Liver (tissue), 9 donors: ENCODE data around the gene AKR1D1. TPM values are rescaled to one million over a fixed set of nuclear protein-coding genes. Genes with fewer than 3 reads are reported as not detected.

ENCODE experiments used
- DNase-seq: peaks from one replicate; pipeline ENCODE4 v3.0.0-alpha.2; 2017; ENCODE audit warnings: low spot score
- H3K27ac ChIP-seq, 2 donors: one replicate each; pipeline ENCODE4 v1.7.0; 2013; ENCODE audit warnings: inconsistent platforms in 2 of 2, low read length in 2 of 2, control low read depth in 1 of 2, low read depth in 1 of 2, mild to moderate bottlenecking in 1 of 2
- H3K27me3 ChIP-seq, 4 donors: one replicate each; pipeline versions ENCODE4 v1.6.1 to v1.7.0; 2013; ENCODE audit warnings: low read length in 3 of 4, inconsistent platforms in 1 of 4, mild to moderate bottlenecking in 1 of 4, moderate library complexity in 1 of 4; ENCODE audit not compliant: control insufficient read depth in 4 of 4, insufficient read depth in 4 of 4
- H3K36me3 ChIP-seq, 4 donors: one replicate each; pipeline versions ENCODE4 v1.6.1 to v1.7.0; 2013; ENCODE audit warnings: low read length in 3 of 4, mild to moderate bottlenecking in 3 of 4, low read depth in 1 of 4, moderate library complexity in 1 of 4; ENCODE audit not compliant: control insufficient read depth in 4 of 4, insufficient read depth in 3 of 4
- H3K4me1 ChIP-seq, 4 donors: one replicate each; pipeline versions ENCODE4 v1.6.1 to v1.7.0; 2013; ENCODE audit warnings: low read length in 3 of 4, mild to moderate bottlenecking in 3 of 4, moderate library complexity in 1 of 4; ENCODE audit not compliant: control insufficient read depth in 4 of 4, insufficient read depth in 4 of 4
- H3K4me3 ChIP-seq, 3 donors: one replicate each; pipeline versions ENCODE4 v1.6.1 to v1.7.0; 2013; ENCODE audit warnings: low read length in 3 of 3, control low read depth in 1 of 3, low read depth in 1 of 3, mild to moderate bottlenecking in 1 of 3
- H3K9ac ChIP-seq, 2 donors: one replicate each; pipeline ENCODE4 v1.7.0; 2013; ENCODE audit warnings: low read length in 2 of 2, mild to moderate bottlenecking in 2 of 2, moderate library complexity in 2 of 2, control low read depth in 1 of 2, low read depth in 1 of 2
- H3K9me3 ChIP-seq, 4 donors: one replicate each; pipeline versions ENCODE4 v1.6.1 to v1.7.0; 2013; ENCODE audit warnings: low read length in 3 of 4; ENCODE audit not compliant: control insufficient read depth in 4 of 4
- ATF3 ChIP-seq: IDR thresholded peaks from 2 replicates; pipeline ENCODE4 v1.6.1; 2016; ENCODE audit warnings: antibody characterized with exemption
- CTCF ChIP-seq: fragments of 150-350 bp; IDR thresholded peaks from 2 replicates; pipeline ENCODE4 v1.5.1; 2017; ENCODE audit warnings: improper control_type of control experiment, low read depth, low read length; ENCODE audit not compliant: missing input control
- EGR1 ChIP-seq, 2 donors: IDR thresholded peaks; 2 replicates each; pipeline ENCODE4 v1.6.1; 2016 to 2018; ENCODE audit warnings: antibody characterized with exemption in 2 of 2, low read depth in 2 of 2
- FOXA2 ChIP-seq: IDR thresholded peaks from 2 replicates; pipeline ENCODE4 v1.6.1; 2016; ENCODE audit warnings: antibody characterized with exemption
- HNF4A ChIP-seq, 2 donors: conservative IDR thresholded peaks; 2 replicates each; pipeline ENCODE4 v1.6.1; 2016; ENCODE audit warnings: antibody characterized with exemption in 2 of 2, mild to moderate bottlenecking in 2 of 2
- HNF4G ChIP-seq: IDR thresholded peaks from 2 replicates; pipeline ENCODE4 v1.6.1; 2016; ENCODE audit warnings: antibody characterized with exemption
- MAX ChIP-seq: IDR thresholded peaks from 2 replicates; pipeline ENCODE4 v1.6.1; 2016; ENCODE audit warnings: antibody characterized with exemption
- RAD21 ChIP-seq, 2 donors: IDR thresholded peaks; 2 replicates each; pipeline ENCODE4 v1.6.1; 2016; ENCODE audit warnings: antibody characterized with exemption in 2 of 2, mild to moderate bottlenecking in 2 of 2
- REST ChIP-seq: IDR thresholded peaks from 2 replicates; pipeline ENCODE4 v1.6.1; 2016; ENCODE audit warnings: antibody characterized with exemption, mild to moderate bottlenecking
- RXRA ChIP-seq, 2 donors: IDR thresholded peaks; 2 replicates each; pipeline ENCODE4 v1.6.1; 2017 to 2018; ENCODE audit warnings: antibody characterized with exemption in 2 of 2, mild to moderate bottlenecking in 1 of 2
- SP1 ChIP-seq: IDR thresholded peaks from 2 replicates; pipeline ENCODE4 v1.6.1; 2018; ENCODE audit warnings: antibody characterized with exemption, mild to moderate bottlenecking
- TAF1 ChIP-seq: conservative IDR thresholded peaks from 2 replicates; pipeline ENCODE4 v1.6.1; 2016; ENCODE audit warnings: antibody characterized with exemption, mild to moderate bottlenecking
- YY1 ChIP-seq: IDR thresholded peaks from 2 replicates; pipeline ENCODE4 v1.6.1; 2016; ENCODE audit warnings: antibody characterized with exemption, mild to moderate bottlenecking
- ZBTB33 ChIP-seq: IDR thresholded peaks from 2 replicates; pipeline ENCODE4 v1.6.1; 2016; ENCODE audit warnings: antibody characterized with exemption
- WGBS: extraction: QIAGEN DNeasy Blood & Tissue Kit; methylation state at CpG from one replicate; pipeline ENCODE4 v1.1.7; 2013; 5-methylcytosine and 5-hydroxymethylcytosine counted together
- polyA plus RNA-seq, 2 donors: library from polyadenylated mRNA; stranded (reverse) in 1 of 2; unstranded in 1 of 2; fragments of 200-250 nt in 1 of 2; fragments of >200 nt in 1 of 2; fragmentation: Nextera tagmentation in 1 of 2; extraction: Ambion mirVana in 1 of 2; gene quantifications; one replicate each; pipeline versions ENCODE4 v1.2.1 to v1.2.3, GENCODE V29; 2013 to 2015
- total RNA-seq, 2 donors: library from RNA; depleted of rRNA; stranded (reverse); fragments of >200 nt; gene quantifications; one replicate each; pipeline ENCODE4 v1.2.3, GENCODE V29; 2014
- donor health status: healthy.
- donor health status: healthy.
- donor health status: healthy.
- donor health status: healthy.
- donor health status: healthy.

The AKR1D1 gene
- total and polyA plus RNA-seq, 4 donors, result 18.6 to 93.9 (median 31.9) TPM

GRCh38 chr7:138099813-138100212 is 23.6 kb downstream of the AKR1D1 start:
- no peak overlapping the region for H3K4me3 ChIP-seq
- H3K9ac ChIP-seq, result no peak overlapping the region
- H3K9me3 ChIP-seq, result no peaks in the 10 kb centered on the region
- H3K4me1 ChIP-seq, result peaks cover 6 to 19% (median 12%) of the 10 kb centered on the region in 4 donors
- no peak for DNase-seq
- peaks cover 0 to 21% (median 8%) of the 10 kb centered on the region in 4 donors for H3K36me3 ChIP-seq
- no peaks in the 10 kb centered on the region for H3K27me3 ChIP-seq
- no peak overlapping the region for H3K27ac ChIP-seq
- 81% methylated on average over 3 of the region's 3 CpGs for WGBS
- no peak for TF ChIP-seq HNF4A (conservative IDR thresholded peaks at IDR 0.05)
- no peak for TF ChIP-seq CTCF
- no peak for TF ChIP-seq EGR1 (IDR thresholded peaks at IDR 0.05; ENCODE audit: low read depth in 2 of 2)
- TF ChIP-seq HNF4G, result no peak
- TF ChIP-seq SP1, result no peak
- no peak for TF ChIP-seq MAX
- TF ChIP-seq RAD21 (IDR thresholded peaks at IDR 0.05), result no peak
- no peak for TF ChIP-seq REST

- TF ChIP-seq TAF1, result no peak
- WGBS, result 93% methylated on average over 5 of the region's 5 CpGs
- H3K27me3 ChIP-seq, result no peaks in the 10 kb centered on the region
- H3K4me1 ChIP-seq, result no peaks in the 10 kb centered on the region
- peaks cover 0 to 49% (median 35%) of the 10 kb centered on the region in 4 donors for H3K36me3 ChIP-seq
- H3K9me3 ChIP-seq, result no peaks in the 10 kb centered on the region
- H3K9ac ChIP-seq, result no peak overlapping the region
- DNase-seq, result no peak
- no peak overlapping the region for H3K4me3 ChIP-seq
- no peak overlapping the region for H3K27ac ChIP-seq
These were observed 29.0 kb downstream of the AKR1D1 start for GRCh38 chr7:138105221-138105620.

GRCh38 chr7:138115047-138115446 is 38.8 kb downstream of the AKR1D1 start:
- Histone ChIP-seq H3K27ac (no peak overlapping the region), H3K36me3 (peaks cover 0 to 25% (median 18%) of the 10 kb centered on the region in 4 donors), H3K4me1 (peaks cover 0 to 6% (median 0%) of the 10 kb centered on the region in 4 donors), H3K4me3 (no peak overlapping the region), H3K27me3 (no peaks in the 10 kb centered on the region), H3K9ac (no peak overlapping the region), H3K9me3 (no peaks in the 10 kb centered on the region)
- DNase-seq, result no peak
- 96% methylated on average over 3 of the region's 3 CpGs for WGBS
- TF ChIP-seq HNF4G (no peak), REST (no peak), YY1 (no peak), FOXA2 (no peak), ZBTB33 (no peak), ATF3 (no peak), CTCF (no peak), RXRA (IDR thresholded peaks at IDR 0.05) (no peak)
